Skeletal muscle cell (primary cell): ENCODE data around the gene IDI2.
A peak's percentile ranks its signal among the peaks of the same experiment; 100 is the strongest.
"Not testable (repeated sequence)": the region's sequence is repeated elsewhere in the genome, so short reads cannot be mapped to it uniquely, and the experiment has no call there.

ENCODE experiments used
- DNase-seq: peaks from one replicate; pipeline ENCODE4 v3.0.0-alpha.2; 2010; ENCODE audit warnings: low read depth
- H3K4me3 ChIP-seq: 2 replicates; pipeline ENCODE4 v1.5.1; 2011; ENCODE audit warnings: low read depth, mild to moderate bottlenecking, control low read depth, low read length, moderate library complexity

IDI2 gene

DNA sequence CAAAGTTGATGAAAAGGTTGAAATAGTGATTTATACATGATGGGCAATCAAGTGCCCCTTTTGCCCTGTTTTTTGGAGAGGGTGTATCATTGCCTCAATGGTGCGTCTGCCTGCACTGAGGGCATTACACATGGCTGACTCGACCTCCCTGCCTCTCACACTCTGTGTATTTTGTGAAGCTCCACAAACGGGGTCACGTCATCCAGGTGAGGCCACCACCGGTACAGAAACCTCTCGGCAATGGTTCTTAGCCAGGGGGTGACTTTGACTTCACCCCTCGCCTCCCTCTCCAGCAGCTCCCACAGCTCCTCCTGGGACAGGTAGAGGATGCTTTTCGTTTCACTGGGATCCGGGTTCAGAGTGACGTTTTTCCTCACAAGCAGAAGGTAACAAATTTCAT lies 6.3 kb downstream of the IDI2 start:
- no peak overlapping the region for H3K4me3 ChIP-seq
- no peak for DNase-seq

GRCh38 chr10:1015688-1016087 lies 10.0 kb downstream of the IDI2 start:
- no peak overlapping the region for H3K4me3 ChIP-seq
- DNase-seq = no peak

- no peak overlapping the region for H3K4me3 ChIP-seq
- DNase-seq = no peak
Measured at GRCh38 chr10:1011696-1012095, 14.0 kb downstream of the IDI2 start.

GRCh38 chr10:1010703-1011102 lies 15.0 kb downstream of the IDI2 start:
- H3K4me3 ChIP-seq = no peak overlapping the region
- DNase-seq = no peak

DNA sequence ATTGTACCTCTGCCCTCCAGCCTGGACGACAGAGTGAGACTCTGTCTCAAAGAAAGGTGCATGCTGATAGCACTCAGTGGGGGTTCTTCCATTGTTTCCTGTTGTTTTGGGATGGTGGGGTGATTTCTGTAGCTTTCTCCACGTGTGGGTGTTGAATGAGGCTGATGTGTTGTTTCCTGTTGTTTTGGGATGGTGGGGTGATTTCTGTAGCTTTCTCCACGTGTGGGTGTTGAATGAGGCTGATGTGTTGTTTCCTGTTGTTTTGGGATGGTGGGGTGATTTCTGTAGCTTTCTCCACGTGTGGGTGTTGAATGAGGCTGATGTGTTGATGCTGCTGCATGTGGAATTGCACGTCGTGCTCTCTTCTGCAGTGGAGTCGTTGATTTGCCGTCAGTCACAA lies 15.7 kb downstream of the IDI2 start:
- H3K4me3 ChIP-seq, DNase-seq: not testable (repeated sequence)

DNA sequence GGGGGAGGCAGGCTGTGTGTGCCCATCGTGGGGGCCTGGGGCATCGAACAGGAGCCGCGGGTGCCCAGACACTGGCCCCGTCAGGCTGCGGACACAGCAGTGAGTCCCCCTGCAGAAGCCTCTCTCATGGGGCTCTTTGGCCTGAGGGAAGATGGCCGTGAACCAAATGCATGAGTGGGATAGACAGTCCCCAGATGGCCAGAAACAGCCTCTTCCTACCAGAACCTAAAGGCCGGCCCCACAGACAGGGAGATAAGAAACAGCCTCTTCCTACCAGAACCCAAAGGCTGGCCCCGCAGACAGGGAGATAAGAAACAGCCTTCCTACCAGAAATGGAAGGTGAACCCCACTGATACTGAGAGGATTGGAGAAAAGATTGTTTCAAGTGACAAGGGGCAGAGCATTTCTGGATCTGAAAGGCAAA lies 16.6 kb downstream of the IDI2 start:
- no peak overlapping the region for H3K4me3 ChIP-seq
- DNase-seq = no peak

- no peak overlapping the region for H3K4me3 ChIP-seq
- DNase-seq = no peak
Measured at GRCh38 chr10:1007583-1007982, 18.1 kb downstream of the IDI2 start.

- no peak overlapping the region for H3K4me3 ChIP-seq
- DNase-seq = no peak
Measured at GRCh38 chr10:1006573-1006972, 19.1 kb downstream of the IDI2 start.

- DNase-seq = no peak
Measured at GRCh38 chr10:1003884-1004670, 21.6 kb downstream of the IDI2 start.

DNA sequence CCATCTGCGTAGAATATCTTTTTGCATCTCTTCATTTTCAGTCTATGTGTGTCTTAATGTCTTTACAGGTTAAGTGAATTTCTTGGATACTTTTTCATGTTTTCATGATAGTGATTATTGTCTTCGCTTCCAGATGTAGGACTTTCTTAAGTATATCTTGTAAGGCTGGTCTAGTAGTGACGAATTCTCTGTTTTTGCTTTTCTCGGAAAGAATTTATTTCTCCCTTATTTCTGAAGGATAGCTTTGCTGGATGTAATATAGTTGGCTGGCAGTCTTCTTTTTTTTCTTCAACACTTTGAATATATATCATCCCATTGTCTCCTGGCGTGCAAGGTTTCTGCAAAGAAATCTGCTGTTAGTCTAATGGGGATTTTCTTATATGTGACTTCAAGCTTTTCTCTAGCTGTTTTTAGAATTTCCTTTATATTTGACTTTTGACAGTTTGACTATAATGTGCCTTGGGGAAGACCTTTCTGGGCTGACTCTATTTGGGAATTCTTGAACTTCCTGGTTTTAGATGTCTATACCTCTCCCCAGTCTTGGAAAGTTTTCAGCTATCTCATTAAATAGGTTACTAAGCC lies 23.1 kb downstream of the IDI2 start:
- no peak overlapping the region for H3K4me3 ChIP-seq
- no peak for DNase-seq

More at GRCh38 chr10:1003884-1004670, 21.6 kb downstream of the IDI2 start:
- H3K4me3 ChIP-seq = no peak overlapping the region

- H3K4me3 ChIP-seq = no peak overlapping the region
- DNase-seq = no peak
Measured at GRCh38 chr10:997266-998022, 28.2 kb downstream of the IDI2 start.

DNA sequence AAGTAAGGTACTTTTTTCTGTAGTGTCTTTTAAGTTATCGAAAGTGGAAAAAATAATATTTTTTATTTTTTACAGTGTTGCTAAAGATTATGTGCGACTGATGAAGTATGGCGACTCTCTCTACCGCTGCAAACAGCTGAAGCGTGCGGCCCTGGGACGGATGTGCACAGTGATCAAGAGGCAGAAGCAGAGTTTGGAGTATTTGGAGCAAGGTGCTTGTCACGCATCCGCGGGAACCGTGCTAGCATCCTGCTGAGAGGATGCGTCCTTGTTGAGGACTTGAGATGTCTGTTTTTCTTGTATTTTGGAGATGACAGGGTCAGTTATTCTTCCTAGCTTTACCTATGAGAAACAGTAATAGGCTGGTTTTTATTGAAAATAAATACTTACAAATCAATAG lies 29.6 kb downstream of the IDI2 start:
- no peak for DNase-seq
- H3K4me3 ChIP-seq = no peak overlapping the region

DNA sequence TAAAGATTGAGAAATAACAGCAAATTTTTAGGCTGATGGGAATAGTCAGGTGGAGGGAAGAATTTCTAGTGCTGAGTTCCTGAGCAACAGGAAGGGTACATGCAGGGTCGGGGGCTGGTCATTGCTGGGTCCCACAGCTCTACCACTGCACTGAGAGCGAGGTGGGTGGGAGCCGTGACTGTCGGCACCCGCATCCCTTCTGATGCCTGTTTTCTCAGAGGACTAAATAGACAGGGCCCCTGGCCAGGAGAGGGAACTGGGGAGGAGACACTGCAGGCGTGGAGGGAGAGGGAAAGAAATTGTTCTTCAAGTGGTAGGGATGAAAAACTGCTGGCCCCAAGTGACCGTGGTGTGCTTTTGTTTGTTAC lies 30.1 kb downstream of the IDI2 start:
- H3K4me3 ChIP-seq = no peak overlapping the region
- DNase-seq = no peak

- H3K4me3 ChIP-seq = no peak overlapping the region
- DNase-seq = no peak
Measured at GRCh38 chr10:994836-995558, 30.7 kb downstream of the IDI2 start.

- H3K4me3 ChIP-seq = no peak overlapping the region
Measured at GRCh38 chr10:992871-993270, 32.8 kb downstream of the IDI2 start.

DNA sequence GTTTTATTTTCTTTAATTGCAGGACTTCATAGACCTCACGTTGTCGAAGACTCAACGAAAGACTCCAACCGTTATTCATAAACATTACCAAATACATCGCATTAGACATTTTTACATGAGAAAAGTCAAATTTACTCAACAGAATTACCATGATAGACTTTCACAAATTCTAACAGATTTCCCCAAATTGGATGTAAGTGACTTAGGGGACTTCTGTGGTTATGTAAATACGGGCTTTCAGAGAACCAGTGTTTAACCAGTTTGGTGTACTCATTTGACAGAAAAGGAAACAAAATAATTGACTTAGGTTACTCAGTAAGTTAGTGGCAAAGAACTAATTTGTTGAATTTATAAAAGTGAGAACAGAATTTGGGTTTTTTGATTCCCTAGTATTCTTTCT lies 33.2 kb downstream of the IDI2 start:
- no peak for DNase-seq
- H3K4me3 ChIP-seq = no peak overlapping the region

More at GRCh38 chr10:992871-993270, 32.8 kb downstream of the IDI2 start:
- no peak for DNase-seq

DNA sequence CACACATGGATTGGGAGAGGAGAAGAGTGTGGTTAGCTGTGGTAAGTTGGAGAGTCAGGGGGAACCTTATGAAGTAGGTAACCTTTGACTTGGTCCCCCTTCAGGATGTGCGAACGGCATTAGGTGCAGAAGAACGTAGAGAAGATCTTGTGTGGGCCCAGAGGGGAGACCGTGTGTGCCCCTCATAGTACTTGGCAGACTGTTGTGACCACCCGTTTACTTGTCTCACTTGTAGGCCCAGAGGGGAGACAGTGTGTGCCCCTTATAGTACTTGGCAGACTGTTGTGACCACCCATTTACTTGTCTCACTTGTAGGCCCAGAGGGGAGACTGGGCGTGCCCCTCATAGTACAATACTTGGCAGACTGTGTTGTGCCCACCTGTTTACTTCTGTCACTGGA lies 34.9 kb downstream of the IDI2 start:
- H3K4me3 ChIP-seq = no peak overlapping the region
- no peak for DNase-seq

- no peak for DNase-seq
Measured at GRCh38 chr10:988667-989545, 36.8 kb downstream of the IDI2 start.

More at GRCh38 chr10:988667-989545, 36.8 kb downstream of the IDI2 start:
- peak overlapping the region; percentile 100 for H3K4me3 ChIP-seq
